Erythroblast (primary cell): ENCODE data around the gene TMUB2.
"Not testable (repeated sequence)": the region's sequence is repeated elsewhere in the genome, so short reads cannot be mapped to it uniquely, and the experiment has no call there.

ENCODE experiments used
- DNase-seq, 2 experiments: peaks; one replicate each; lab custom pipeline; 2025; lab: John Stamatoyannopoulos, UW
- GATA1 ChIP-seq: IDR thresholded peaks from 2 replicates; pipeline ENCODE4 v1.6.1; 2011; ENCODE audit warnings: low read depth, mild to moderate bottlenecking, control low read depth, low read length, moderate library complexity
- POLR2A ChIP-seq: IDR thresholded peaks from 2 replicates; pipeline ENCODE4 v1.6.1; 2011; ENCODE audit warnings: mild to moderate bottlenecking, low read length

The TMUB2 gene

DNA sequence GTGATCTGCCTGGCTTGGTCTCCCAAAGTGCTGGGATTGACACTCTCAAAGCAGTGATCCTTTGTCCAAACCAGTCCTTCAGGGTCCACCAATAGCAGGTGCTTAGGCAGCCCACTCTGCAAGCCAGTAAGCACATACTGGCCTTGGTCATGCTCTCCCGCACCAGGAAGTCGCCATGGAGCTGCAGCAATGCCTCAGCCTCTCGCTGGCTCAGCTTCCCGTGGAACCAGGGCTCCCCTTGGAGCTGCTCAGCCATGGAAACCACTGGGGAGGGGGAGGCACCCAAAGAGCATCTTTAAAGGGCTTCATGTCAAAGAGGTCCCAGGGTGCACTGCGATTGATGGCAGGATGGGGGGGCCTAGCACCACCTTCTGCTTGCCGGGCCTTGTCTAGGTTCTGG, 42.3 kb downstream of the TMUB2 start:
- TF ChIP-seq POLR2A (no peak), GATA1 (no peak)
- no peak for DNase-seq

DNA sequence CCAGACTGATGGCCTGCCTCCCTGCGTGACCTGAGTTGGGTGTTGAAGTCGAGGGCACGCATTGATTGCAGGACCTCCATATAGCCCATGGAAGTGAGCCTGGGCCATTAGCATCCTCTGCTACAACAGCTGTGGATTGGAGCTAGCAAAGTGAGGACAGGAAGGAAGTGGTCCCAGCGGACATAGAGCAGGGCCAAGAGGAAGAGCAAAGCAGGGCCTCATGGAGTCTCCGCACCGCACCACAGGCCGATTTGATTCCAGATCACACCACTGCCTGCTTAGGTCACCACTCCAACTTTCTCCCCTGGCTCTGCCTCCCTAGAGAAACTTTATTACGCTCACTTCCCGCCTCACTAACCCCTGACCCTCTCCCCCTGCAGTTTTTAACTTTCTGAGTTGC, 43.4 kb downstream of the TMUB2 start:
- TF ChIP-seq GATA1 (no peak), POLR2A (no peak)
- no peak for DNase-seq

DNA sequence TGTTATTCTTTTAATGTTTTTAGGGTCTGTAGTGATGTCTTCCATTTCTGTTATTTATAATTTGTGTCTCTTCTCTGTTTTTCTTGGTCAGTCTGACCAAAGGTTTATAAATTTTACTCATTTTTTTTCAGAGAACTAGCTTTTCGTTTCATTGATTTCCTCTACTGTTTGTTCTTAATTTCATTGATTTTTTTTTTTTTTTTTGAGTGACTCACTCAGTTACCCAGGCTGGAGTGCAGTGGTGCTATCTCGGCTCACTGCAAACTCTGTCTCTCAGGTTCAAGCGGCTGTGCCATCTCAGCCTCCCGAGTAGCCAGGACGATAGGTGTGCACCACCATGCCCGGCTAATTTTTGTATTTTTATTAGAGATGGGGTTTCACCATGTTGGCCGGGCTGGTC, 45.3 kb downstream of the TMUB2 start:
- TF ChIP-seq GATA1 (no peak), POLR2A (no peak)
- no peak for DNase-seq

DNA sequence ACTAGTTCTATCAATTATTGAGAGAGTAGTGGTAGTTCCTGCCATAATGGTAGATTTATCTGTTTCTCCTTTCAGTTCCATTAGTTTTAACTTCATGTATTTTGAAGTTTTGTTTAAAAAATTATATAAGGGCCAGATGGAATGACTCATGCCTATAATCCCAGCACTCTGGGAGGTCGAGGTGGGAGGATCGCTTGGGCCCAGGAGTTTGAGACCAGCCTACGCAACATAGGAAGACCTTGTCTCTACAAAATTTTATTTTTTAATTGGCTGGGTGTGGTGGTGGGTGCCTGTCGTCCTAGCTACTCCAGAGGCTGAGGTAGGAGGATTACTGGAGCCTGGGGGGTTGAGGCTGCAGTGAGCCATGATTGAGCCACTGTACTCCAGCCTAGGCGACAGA, 46.8 kb downstream of the TMUB2 start:
- DNase-seq = no peak

DNA sequence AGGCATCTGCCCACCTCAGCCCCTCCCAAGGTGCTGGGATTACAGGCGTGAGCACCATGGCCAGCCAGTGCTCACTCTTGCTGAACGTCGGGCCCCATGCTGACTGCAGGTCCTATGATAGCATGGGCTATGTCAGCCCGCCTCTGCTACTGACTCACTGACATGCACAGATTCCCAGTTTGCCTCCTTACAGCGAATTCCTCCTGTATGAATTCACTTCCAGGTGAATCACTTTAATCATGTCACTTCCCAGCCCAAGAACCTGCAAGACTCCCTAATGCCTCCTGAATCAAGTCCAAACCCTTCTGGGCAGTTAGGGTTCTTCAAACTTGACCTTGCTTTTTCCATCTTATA, 48.8 kb downstream of the TMUB2 start:
- TF ChIP-seq POLR2A (no peak), GATA1 (no peak)
- no peak for DNase-seq

More for the DNA sequence above, 46.8 kb downstream of the TMUB2 start:
- TF ChIP-seq POLR2A = no peak
- TF ChIP-seq GATA1 = no peak

DNA sequence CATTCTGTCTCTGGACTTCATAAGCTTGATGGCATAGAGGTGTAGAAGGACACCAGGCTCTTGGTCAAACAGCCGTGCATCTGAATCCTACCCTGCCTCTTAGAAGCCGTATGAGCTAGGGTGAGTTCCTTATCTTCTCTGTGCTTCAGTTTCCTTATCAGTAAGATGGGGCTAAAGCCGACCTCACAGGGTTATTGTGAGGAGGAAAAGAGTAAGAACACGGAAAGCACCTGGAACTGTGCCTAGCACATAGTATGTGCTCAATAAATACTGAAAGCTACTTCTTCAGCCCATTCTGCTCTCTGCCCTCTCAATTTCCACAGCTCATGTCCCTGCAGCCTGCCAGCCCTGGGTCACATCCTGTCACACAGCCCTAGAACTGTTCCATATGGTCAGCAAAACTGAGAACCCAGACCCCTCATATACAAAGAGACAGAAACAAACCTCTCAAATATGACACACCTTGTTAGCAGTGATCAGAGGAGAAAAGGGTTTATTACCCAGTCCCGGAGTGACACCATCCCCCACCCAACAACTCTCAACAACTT, 49.7 kb downstream of the TMUB2 start:
- TF ChIP-seq GATA1 = no peak
- TF ChIP-seq POLR2A = no peak
- DNase-seq = peak in 1 of 2 experiments; percentile 76

GRCh38 chr17:44237886-44238285, 51.1 kb downstream of the TMUB2 start:
- not testable (repeated sequence) for DNase-seq

- no peak for DNase-seq
- TF ChIP-seq GATA1 = no peak
- no peak for TF ChIP-seq POLR2A
These were observed 54.4 kb downstream of the TMUB2 start for GRCh38 chr17:44241106-44241624.
